ENCODE data around the gene HOXA7.

The HOXA7 gene

DNA sequence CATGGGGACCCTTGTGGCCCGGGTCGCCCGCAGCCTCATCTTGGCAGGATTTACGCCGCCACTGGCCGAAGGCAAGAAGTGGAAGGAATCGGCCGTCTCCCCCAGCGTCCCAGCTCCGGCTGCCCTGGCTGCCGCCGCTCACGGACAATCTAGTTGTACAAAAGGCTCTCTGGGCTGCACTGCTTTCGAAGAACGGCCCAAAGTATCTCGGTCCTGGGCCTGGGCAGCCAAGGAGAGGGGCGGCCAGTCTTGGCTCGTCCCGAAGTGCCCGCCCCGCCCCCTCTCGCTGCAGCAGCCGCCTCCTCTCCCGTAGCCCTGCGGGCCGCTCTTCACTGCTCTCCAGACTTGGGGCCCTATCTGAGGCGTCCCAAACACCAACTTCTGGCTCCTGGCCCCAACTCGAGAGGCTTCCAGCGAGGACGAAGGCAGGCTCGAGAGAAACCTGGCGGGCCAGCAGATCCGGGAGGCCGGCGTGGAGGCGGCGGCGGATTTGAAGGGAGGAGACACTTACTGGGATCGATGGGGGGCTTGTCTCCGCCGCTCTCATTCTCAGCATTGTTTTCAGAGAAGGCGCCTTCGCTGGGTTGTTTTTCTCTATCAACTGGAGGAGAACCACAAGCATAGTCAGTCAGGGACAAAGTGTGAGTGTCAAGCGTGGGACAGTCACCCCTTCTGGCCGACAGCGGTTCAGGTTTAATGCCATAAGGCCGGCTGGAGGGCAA, 8.1 kb upstream of the HOXA7 start:
- H3K27ac Mint-ChIP-seq: peak overlapping the region; percentile 67
- peaks cover 84% of the 10 kb centered on the region for H3K27me3 Mint-ChIP-seq (ENCODE audit: low read depth)
- H3K36me3 Mint-ChIP-seq (ENCODE audit: low read depth): peaks cover 2% of the 10 kb centered on the region
- no peaks in the 10 kb centered on the region for H3K9me3 Mint-ChIP-seq
- H3K4me1 Mint-ChIP-seq (ENCODE audit: low read depth): peaks cover 3% of the 10 kb centered on the region
- H3K4me3 Mint-ChIP-seq: no peak overlapping the region
- DNase-seq (ENCODE audit: low spot score): no peak

- H3K27me3 Mint-ChIP-seq (ENCODE audit: low read depth): peaks cover 85% of the 10 kb centered on the region
- no peak for DNase-seq (ENCODE audit: low spot score)
- peaks cover 3% of the 10 kb centered on the region for H3K4me1 Mint-ChIP-seq (ENCODE audit: low read depth)
- no peak overlapping the region for H3K4me3 Mint-ChIP-seq
- H3K9me3 Mint-ChIP-seq: no peaks in the 10 kb centered on the region
- H3K36me3 Mint-ChIP-seq (ENCODE audit: low read depth): peaks cover 2% of the 10 kb centered on the region
- H3K27ac Mint-ChIP-seq: no peak overlapping the region
Observed at GRCh38 chr7:27164045-27164366, 7.5 kb upstream of the HOXA7 start.

DNA sequence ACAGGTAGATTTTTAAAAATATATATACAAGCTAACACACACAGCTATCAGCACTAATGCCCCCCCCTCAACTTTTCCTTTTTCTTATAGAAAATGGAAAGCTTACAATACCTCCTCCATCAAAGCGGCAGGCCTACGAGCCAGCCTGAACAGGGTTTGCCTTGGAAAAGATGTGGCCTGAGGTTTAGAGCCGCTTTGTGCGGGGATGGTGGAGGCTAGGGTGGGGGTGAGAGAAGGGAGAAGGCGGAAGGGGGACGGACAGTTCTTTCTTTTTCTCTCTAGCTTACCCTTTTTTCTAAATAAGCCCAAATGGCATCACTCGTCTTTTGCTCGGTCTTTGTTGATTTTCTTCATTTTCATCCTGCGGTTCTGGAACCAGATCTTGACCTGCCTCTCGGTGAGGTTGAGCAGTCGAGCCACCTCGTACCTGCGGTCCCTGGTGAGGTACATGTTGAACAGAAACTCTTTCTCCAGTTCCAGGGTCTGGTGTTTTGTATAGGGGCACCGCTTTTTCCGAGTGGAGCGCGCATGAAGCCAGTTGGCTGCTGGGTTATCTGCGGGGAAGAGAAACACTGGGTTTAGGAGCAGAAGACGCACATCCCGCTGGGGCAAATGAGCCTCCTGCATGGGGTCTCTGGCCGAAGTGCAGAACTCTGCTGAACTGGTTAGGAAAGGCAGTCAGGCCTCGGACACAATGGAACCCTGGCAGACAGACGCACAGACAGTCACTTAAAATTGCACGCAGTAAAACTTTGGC, 7.0 kb upstream of the HOXA7 start:
- DNase-seq (ENCODE audit: low spot score): no peak
- Mint-ChIP-seq H3K27me3 (ENCODE audit: low read depth) (peaks cover 85% of the 10 kb centered on the region), H3K4me3 (no peak overlapping the region), H3K36me3 (ENCODE audit: low read depth) (no peaks in the 10 kb centered on the region), H3K4me1 (ENCODE audit: low read depth) (peaks cover under 1% of the 10 kb centered on the region), H3K9me3 (no peaks in the 10 kb centered on the region), H3K27ac (no peak overlapping the region)

DNA sequence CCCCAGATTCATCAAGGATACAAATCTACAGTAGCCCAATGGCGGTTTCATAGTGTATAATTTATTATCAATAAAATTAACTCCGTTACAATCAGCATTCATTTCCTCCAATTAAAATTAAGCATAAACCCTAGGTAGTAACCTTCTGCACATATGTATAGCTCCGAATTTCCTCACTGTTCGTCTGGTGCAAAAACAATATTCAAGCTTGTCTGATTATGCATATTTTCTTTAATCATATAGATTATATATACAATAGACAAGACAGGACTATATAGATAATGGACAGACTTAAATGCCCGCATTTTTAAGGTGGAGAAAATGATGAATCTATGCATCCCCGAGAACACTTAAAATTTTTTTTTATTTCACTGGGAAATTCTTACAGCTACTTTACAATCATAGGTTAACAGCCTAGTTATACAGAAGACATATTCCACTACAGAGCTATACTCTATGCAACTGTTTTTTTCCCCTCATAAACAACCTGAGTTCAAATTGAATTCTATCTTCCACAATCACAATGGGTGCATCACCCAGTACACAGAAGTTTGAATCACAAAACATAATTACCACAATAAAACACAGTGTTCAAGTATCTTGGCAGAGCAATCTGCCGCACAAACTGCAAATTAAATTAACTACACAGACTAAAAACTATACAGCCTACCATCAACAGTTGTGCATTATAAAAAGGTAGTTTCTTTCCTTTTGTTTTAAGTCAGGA, 6.2 kb upstream of the HOXA7 start:
- H3K4me3 Mint-ChIP-seq: no peak overlapping the region
- H3K27me3 Mint-ChIP-seq (ENCODE audit: low read depth): peaks cover 85% of the 10 kb centered on the region
- no peak overlapping the region for H3K27ac Mint-ChIP-seq
- peaks cover 3% of the 10 kb centered on the region for H3K4me1 Mint-ChIP-seq (ENCODE audit: low read depth)
- H3K36me3 Mint-ChIP-seq (ENCODE audit: low read depth): no peaks in the 10 kb centered on the region
- no peaks in the 10 kb centered on the region for H3K9me3 Mint-ChIP-seq
- no peak for DNase-seq (ENCODE audit: low spot score)

DNA sequence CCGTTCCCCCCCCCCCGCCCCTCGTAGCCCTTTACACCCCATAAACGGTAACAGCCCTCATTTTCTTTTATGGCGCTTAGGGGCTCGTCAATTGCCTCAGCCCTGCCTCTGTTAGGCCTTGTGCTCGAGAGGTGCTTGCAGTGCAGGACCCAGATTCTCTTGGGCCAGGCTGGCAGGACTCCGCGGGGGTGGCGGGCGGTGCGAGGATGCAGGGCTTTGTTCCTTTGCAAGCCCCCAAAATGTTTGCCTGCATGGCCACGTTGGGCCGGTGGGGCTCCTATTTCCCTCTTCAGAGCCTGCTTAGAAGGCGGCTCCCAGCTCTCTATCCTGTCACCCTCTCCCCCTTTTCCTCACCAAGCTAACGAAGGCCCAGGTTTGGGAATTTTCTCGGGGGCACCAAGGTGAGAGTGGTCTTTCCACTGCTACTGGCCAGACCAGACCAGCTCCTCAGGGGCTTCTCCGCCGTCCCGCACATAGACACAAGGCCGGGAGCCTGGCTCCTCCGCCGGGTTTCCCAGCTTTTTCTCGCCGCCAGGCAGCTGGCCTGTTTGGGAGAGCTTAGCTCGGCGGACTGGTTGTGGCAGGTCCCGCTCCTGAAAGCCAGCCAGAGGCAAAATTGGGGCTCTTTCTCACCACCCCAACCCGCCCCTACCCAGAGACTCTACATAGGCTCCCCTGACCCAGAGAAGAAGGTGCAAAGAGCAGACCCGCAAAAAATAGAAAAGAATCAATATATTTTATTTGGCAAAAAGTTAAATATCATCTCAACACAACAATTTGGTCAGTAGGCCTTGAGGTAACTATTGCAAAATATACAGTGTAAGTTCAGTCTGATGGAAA, 5.5 kb upstream of the HOXA7 start:
- Mint-ChIP-seq H3K27me3 (ENCODE audit: low read depth) (peaks cover 85% of the 10 kb centered on the region), H3K36me3 (ENCODE audit: low read depth) (no peaks in the 10 kb centered on the region), H3K4me3 (no peak overlapping the region), H3K27ac (no peak overlapping the region), H3K9me3 (no peaks in the 10 kb centered on the region), H3K4me1 (ENCODE audit: low read depth) (peaks cover 4% of the 10 kb centered on the region)
- no peak for DNase-seq (ENCODE audit: low spot score)

- Mint-ChIP-seq H3K27me3 (ENCODE audit: low read depth) (peaks cover 84% of the 10 kb centered on the region), H3K4me3 (peak overlapping the region; percentile 73), H3K36me3 (ENCODE audit: low read depth) (no peaks in the 10 kb centered on the region), H3K27ac (no peak overlapping the region), H3K9me3 (no peaks in the 10 kb centered on the region), H3K4me1 (ENCODE audit: low read depth) (peaks cover 4% of the 10 kb centered on the region)
- no peak for DNase-seq (ENCODE audit: low spot score)
Observed at GRCh38 chr7:27161214-27161720, 4.8 kb upstream of the HOXA7 start.

DNA sequence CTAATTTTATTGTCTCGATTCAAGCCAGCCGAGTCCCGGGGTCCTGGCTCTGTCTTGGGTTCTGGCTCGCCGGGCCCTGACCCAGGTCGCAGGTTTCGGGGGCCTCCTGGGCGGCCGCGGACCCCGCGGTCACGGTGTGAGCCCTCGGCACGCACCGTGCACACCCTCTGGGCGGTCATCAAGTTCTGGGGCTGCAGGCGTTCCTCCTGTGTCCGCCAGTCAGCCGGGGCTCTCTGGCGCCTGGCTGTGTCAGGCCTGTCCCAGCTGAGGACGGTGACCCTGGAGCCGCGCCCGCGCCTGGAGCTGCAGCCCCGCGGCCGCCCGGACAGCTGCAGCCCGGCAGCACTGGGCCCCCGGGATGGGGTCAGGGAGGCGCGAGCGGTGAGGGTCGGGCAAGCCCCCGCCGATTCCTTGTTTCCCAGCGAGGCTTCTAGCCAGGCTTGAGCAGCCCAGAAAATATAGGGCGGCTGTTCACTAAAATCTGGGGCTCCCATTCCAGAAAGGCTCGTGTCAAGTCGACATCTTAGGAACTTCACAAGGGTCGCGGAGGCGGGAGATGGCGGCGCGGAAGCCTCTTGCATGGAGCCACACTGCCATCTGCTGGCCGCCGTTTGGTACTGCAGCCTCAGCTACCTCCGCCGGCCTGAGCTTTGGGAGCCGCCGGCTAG, 4.2 kb upstream of the HOXA7 start:
- H3K27ac Mint-ChIP-seq: no peak overlapping the region

GRCh38 chr7:27160145-27160545, 3.7 kb upstream of the HOXA7 start:
- Mint-ChIP-seq H3K36me3 (ENCODE audit: low read depth) (no peaks in the 10 kb centered on the region), H3K4me1 (ENCODE audit: low read depth) (peaks cover 7% of the 10 kb centered on the region), H3K9me3 (no peaks in the 10 kb centered on the region), H3K27ac (no peak overlapping the region), H3K4me3 (peak overlapping the region; percentile 51), H3K27me3 (ENCODE audit: low read depth) (peaks cover 84% of the 10 kb centered on the region)
- DNase-seq (ENCODE audit: low spot score): no peak

More for the DNA sequence above, 4.2 kb upstream of the HOXA7 start:
- H3K36me3 Mint-ChIP-seq (ENCODE audit: low read depth): no peaks in the 10 kb centered on the region
- peaks cover 83% of the 10 kb centered on the region for H3K27me3 Mint-ChIP-seq (ENCODE audit: low read depth)
- peak; percentile 66 for DNase-seq (ENCODE audit: low spot score)
- H3K4me3 Mint-ChIP-seq: peak overlapping the region; percentile 73
- H3K9me3 Mint-ChIP-seq: no peaks in the 10 kb centered on the region
- peaks cover 4% of the 10 kb centered on the region for H3K4me1 Mint-ChIP-seq (ENCODE audit: low read depth)

- Mint-ChIP-seq H3K4me3 (peak overlapping the region; percentile 21), H3K27ac (no peak overlapping the region), H3K9me3 (no peaks in the 10 kb centered on the region), H3K27me3 (ENCODE audit: low read depth) (peaks cover 86% of the 10 kb centered on the region), H3K4me1 (ENCODE audit: low read depth) (peaks cover 12% of the 10 kb centered on the region), H3K36me3 (ENCODE audit: low read depth) (no peaks in the 10 kb centered on the region)
- no peak for DNase-seq (ENCODE audit: low spot score)
Observed at GRCh38 chr7:27159266-27160144, 3.0 kb upstream of the HOXA7 start.

DNA sequence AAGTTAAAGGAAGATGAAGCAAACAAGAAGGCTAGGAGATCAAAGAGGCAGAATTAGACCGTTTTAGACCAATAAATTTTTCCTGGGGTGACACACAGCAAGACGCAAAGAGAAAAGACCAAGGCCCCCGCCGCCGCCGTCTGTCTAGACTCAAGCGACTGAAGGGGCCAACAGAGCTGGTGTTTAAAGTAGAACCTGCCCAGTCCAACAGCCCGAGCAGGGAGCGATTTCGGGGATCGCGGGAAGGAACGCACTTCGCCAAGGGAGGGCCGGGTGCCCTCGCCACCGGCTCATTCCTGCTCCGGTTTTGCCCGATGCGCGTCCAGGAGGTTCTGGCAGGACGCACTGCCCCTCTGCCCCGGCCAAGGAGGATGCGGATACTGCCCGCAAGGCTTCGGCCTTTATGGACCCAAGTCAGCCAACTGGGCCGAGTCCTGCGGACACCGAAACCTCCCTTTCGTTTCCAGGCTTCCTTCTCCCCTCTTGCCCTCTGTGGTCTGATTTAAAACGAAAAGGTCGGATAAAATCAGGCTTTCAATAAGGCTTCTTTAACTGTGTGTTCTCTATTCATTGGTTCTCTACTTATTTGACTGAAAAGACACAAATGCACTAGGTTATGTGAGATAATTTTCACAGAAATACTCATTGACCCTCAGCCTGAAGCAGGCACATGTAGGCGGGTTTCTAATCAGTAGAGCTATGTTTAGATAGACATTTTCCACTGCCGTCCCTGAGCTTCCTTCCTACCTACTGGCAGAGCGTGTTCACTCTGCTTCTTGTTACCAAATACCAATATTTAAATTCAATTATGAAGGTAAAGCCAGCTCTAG, 2.2 kb upstream of the HOXA7 start:
- H3K27me3 Mint-ChIP-seq (ENCODE audit: low read depth): peaks cover 86% of the 10 kb centered on the region
- no peak for DNase-seq (ENCODE audit: low spot score)
- H3K36me3 Mint-ChIP-seq (ENCODE audit: low read depth): no peaks in the 10 kb centered on the region
- peak overlapping the region; percentile 22 for H3K4me3 Mint-ChIP-seq
- H3K9me3 Mint-ChIP-seq: no peaks in the 10 kb centered on the region
- H3K27ac Mint-ChIP-seq: peak overlapping the region; percentile 76
- peaks cover 13% of the 10 kb centered on the region for H3K4me1 Mint-ChIP-seq (ENCODE audit: low read depth)

GRCh38 chr7:27157702-27158431, 1.4 kb upstream of the HOXA7 start:
- DNase-seq (ENCODE audit: low spot score): no peak
- Mint-ChIP-seq H3K27me3 (ENCODE audit: low read depth) (peaks cover 85% of the 10 kb centered on the region), H3K4me3 (peak overlapping the region; percentile 22), H3K27ac (peak overlapping the region; percentile 76), H3K9me3 (no peaks in the 10 kb centered on the region), H3K36me3 (ENCODE audit: low read depth) (no peaks in the 10 kb centered on the region), H3K4me1 (ENCODE audit: low read depth) (peaks cover 13% of the 10 kb centered on the region)
